HCT116 (cell line): ENCODE results near the gene AGTRAP.

Experiments used
- ATF3 ChIP-seq: IDR thresholded peaks from 2 replicates; pipeline ENCODE4 v1.6.1; 2012
- CTCF ChIP-seq, 3 experiments: fragments of 200-600 bp in 1 of 3; sonication (generic) in 1 of 3; IDR thresholded peaks in 2 of 3; conservative IDR thresholded peaks in 1 of 3; 2 replicates each; pipeline ENCODE4 v1.5.1; 2012 to 2017; ENCODE audit warnings: low read depth in 2 of 3, low read length in 2 of 3, antibody characterized with exemption in 1 of 3, borderline replicate concordance in 1 of 3, control low read depth in 1 of 3, mild to moderate bottlenecking in 1 of 3, mixed read lengths in 1 of 3, mixed run types in 1 of 3, moderate library complexity in 1 of 3; ENCODE audit not compliant: insufficient read depth in 1 of 3
- EZH2 ChIP-seq: fragments of 200-600 bp; sonication (generic); IDR thresholded peaks from 2 replicates; pipeline ENCODE4 v1.6.1; 2017; ENCODE audit warnings: antibody characterized with exemption, mixed run types
- POLR2AphosphoS5 ChIP-seq: IDR thresholded peaks from 2 replicates; pipeline ENCODE4 v1.6.1; 2011; ENCODE audit warnings: mild to moderate bottlenecking, low read depth, low read length, moderate library complexity

GRCh38 chr1:11727119-11727518 lies 8.8 kb upstream of the AGTRAP start:
- TF ChIP-seq POLR2AphosphoS5 = no peak
- no peak for TF ChIP-seq EZH2
- no peak for TF ChIP-seq CTCF (IDR thresholded peaks at IDR 0.05 in 2 of 3, conservative IDR thresholded peaks at IDR 0.05 in 1 of 3; ENCODE audit: borderline replicate concordance in 1 of 3, insufficient read depth in 1 of 3, low read depth in 2 of 3, low read length in 2 of 3)
- TF ChIP-seq ATF3 = no peak
